ENCODE data around the gene PLEKHF1.
"Not testable (repeated sequence)": the region's sequence is repeated elsewhere in the genome, so short reads cannot be mapped to it uniquely, and the experiment has no call there.

PLEKHF1 gene, protein sequence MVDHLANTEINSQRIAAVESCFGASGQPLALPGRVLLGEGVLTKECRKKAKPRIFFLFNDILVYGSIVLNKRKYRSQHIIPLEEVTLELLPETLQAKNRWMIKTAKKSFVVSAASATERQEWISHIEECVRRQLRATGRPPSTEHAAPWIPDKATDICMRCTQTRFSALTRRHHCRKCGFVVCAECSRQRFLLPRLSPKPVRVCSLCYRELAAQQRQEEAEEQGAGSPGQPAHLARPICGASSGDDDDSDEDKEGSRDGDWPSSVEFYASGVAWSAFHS

DNA sequence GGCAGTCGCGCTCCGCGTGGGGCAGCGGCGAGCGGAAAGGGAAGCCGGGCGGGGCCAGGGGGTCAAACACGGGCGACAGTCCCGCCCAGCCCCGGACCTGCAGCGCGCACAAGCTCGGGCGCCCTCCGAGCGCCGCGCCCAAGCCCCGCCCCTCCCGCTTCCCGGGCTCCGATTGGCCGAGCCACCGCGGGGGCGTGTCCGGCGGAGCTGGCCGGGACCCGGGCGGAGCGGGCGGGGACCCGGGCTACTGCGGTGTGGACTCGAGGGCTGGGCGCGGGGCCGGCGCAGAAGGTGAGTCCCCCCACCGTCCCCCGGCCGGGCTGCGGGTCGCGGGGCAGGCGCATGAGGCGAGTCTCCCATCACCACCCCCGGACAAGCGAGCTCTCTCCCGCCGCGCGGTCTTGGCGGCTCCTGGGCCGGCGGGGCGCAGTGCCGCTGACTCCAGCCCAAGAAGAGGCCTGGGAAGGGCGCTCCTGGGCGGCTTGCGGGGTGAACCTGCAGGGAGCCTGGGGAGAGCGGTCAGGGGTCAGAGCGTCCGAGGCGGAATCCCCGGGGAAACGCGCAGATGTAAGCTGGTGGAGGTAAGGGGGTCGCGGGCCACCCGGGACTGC lies at the start of gene PLEKHF1:
Gene PLEKHF1, plus strand, starts transcription at position 247 of the 611 bp plus-strand sequence. CDS start 8,379 bp downstream, outside the sequence.
- peak; percentile 88 for DNase-seq
- in situ Hi-C loops (cut with MboI; ENCODE audit: low pct_unique_long_range_greater_than_20kb, low sequenced_read_pairs) = no loop called here

GRCh38 chr19:29615891-29616425 lies 49.3 kb upstream of the PLEKHF1 start:
- in situ Hi-C loops (cut with MboI; ENCODE audit: low pct_unique_long_range_greater_than_20kb, low sequenced_read_pairs) = loop anchor here (10.0 kb wide), 1 partner anchor 69 kb away; no protein-coding TSS in a partner anchor
- no peak for DNase-seq

DNA sequence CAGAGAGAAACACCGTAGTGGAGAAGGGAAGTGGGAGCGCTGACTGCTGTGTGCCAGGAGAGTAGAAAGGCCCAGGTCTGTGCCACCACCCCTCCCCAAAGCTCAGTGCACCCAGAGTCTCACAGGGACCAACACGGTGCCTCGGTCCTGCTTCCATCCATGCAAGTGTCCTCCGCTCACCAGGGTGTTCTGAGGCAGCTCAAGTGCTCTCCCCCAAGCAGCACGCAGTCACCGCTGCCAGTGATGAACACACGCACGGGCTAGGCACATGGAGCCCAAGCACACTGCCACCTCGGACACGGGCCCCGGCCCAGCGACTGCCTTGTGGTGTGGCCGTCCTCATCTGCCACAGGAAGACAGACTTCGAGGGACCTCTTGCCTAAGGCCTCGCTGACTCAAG lies 48.7 kb upstream of the PLEKHF1 start:
- in situ Hi-C loops (cut with MboI; ENCODE audit: low pct_unique_long_range_greater_than_20kb, low sequenced_read_pairs) = loop anchor here (10.0 kb wide), 1 partner anchor 68 kb away; no protein-coding TSS in a partner anchor
- DNase-seq = no peak

- in situ Hi-C loops (cut with MboI; ENCODE audit: low pct_unique_long_range_greater_than_20kb, low sequenced_read_pairs) = loop anchor here (10.0 kb wide), 1 partner anchor 67 kb away; no protein-coding TSS in a partner anchor
- no peak for DNase-seq
Measured at GRCh38 chr19:29617366-29618266, 47.6 kb upstream of the PLEKHF1 start.

DNA sequence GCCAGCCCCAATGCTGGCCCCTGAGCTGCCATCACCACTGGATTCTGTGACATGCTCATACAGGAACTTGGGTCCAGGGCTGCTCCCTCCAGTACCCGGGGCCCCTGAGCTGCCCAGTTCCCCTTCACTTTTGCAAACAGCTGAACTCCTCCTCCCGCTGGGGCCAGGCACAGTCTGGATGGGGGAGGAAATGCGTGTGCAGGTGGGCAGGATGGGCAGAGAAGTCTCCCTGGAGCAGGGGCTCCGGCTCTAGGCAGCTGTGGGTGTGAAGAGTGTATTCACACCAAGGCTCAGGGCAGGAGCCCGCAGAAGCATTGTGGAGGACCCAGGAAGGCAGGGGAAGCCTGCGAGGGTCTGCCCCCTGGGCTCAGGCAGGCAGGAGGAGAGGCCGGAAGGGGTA lies 46.8 kb upstream of the PLEKHF1 start:
- in situ Hi-C loops (cut with MboI; ENCODE audit: low pct_unique_long_range_greater_than_20kb, low sequenced_read_pairs) = loop anchor here (10.0 kb wide), 1 partner anchor 66 kb away; no protein-coding TSS in a partner anchor
- no peak for DNase-seq

DNA sequence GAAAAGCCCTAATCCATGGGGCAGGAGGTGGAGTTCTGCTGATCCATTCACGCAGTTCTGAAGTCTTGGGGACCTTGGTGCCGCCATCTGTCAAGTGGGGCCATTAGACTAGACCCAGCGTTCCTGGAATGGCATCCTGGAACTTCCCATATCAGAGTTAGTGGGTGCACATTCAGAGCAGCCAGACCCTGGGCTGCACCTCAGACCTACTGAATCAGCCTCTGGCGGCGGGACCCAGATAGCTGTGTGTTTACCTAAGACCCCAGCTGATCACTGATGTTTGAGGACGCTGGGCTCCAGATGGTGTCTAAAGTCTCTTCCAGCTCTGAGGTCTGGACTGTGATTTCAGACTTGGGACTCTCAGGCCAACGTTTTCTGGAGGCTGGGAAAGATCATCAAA lies 46.4 kb upstream of the PLEKHF1 start:
- in situ Hi-C loops (cut with MboI; ENCODE audit: low pct_unique_long_range_greater_than_20kb, low sequenced_read_pairs) = loop anchor here (10.0 kb wide), 1 partner anchor 66 kb away; no protein-coding TSS in a partner anchor
- DNase-seq = no peak

GRCh38 chr19:29620931-29621351 lies 44.3 kb upstream of the PLEKHF1 start:
- DNase-seq = no peak
- in situ Hi-C loops (cut with MboI; ENCODE audit: low pct_unique_long_range_greater_than_20kb, low sequenced_read_pairs) = no loop called here

DNA sequence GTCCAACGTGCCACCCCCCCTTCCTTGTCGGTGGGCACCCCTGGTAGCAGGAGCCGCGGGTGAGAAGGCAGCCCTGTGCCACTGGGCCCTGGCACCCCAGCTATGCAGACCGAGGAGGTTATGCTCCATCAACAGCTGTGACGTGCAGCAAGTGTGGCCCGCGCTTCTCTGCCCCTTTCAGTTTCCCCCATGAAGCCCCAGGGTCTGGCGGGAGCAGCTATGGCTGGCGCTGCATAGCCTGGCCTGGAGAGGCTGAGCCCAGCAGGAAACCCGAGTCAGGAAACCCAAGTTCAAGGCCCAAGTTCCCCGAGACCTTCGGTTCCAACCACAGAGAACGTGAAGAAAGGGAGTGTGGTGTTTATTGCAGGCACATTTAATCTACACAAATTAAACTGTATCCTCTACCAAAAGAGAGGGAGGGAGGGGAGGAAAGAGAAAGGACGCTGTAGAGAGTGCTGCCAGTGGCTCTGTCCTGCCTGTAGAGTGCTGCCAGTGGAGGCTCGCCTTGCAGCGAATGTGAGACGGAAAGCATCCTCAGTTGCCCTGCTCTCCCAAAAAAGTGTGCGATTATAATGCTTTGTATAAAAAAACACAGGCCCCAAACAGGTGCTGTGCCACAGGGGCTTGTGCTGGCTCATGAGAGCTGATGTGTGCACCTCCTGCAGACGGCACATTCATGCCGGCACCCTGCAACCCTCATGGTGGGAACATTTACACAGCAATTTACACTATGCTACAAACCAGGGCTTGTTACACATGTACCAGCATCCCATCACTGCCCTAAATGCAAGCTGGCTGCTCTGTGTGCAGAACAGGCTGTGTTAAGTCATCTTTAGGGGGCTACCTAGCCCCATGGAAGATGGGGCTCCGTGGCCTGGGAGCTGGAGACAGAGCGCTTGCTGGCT lies 42.8 kb upstream of the PLEKHF1 start:
- DNase-seq = peak; percentile 58
- in situ Hi-C loops (cut with MboI; ENCODE audit: low pct_unique_long_range_greater_than_20kb, low sequenced_read_pairs) = no loop called here

DNA sequence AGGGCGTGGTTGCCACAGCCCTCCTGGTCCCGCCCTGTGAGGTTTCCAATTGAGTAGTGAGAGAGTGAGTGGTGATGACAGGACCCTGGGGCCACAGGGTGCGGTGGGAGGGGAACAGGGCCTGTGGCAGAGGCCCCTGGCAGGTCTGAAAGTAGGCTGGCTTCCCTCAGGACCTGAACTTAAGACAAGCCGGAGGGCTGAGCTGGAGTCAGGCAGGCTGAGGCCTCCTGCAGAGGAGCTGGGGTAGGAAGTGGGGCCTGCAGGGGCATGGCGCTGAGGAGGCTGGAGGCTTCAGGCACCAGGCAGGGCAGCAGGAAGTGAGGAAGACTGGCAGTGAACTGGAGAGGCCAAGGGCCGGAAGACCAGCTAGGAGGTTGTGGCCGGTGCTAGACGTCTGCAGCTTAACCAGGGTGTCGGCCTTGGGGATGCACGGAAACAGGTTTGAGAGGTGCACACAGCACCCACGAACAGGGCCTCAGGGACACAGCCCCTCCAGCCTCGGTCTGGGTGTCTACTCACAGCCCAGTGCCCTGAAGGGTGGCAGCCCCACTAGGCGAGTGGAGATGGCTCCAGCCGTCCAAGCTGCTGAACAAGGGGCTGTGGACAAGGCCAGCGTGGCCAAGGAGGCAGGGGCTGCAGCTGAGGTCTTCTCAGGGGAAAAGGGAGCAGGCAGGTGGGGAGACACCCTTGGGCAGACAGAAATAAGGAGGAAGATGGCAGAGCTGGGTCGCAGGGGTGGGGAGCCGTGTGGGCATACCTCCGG lies 41.4 kb upstream of the PLEKHF1 start:
- DNase-seq = no peak
- in situ Hi-C loops (cut with MboI; ENCODE audit: low pct_unique_long_range_greater_than_20kb, low sequenced_read_pairs) = no loop called here

DNA sequence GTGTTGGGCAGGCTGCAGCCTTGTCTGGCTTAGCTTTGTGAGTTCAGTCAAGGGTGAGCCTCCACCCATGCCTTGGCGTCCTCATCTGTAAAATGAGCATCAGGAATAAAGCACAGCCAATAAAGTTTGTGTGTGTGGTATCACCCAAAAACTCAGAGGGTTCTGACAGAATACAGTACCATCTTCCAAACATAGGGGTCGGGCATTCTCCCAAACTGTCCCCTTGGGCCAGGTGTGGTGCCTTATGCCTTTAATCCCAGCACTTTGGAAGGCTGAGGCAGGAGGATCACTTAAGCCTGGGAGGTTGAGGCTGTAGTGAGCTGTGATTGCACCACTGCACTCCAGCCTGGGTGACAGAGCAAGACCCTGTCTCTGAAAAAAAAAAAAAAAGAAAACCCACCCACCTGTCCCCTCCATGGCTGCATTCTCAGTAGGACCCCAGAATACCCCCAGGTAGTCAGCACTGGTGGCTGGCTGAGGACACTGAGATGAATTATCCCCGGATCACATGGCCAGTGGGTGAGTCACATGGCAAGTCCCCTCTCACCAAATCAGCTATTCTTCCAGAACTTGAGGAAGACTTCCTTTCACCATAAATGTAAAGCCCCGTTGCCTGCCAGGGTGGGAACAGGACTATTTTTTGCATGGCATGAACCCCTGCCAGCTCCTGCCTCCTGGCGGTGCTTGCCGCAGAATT lies 40.6 kb upstream of the PLEKHF1 start:
- DNase-seq = no peak
- in situ Hi-C loops (cut with MboI; ENCODE audit: low pct_unique_long_range_greater_than_20kb, low sequenced_read_pairs) = no loop called here

GRCh38 chr19:29625186-29625651 lies 40.0 kb upstream of the PLEKHF1 start:
- no peak for DNase-seq
- in situ Hi-C loops (cut with MboI; ENCODE audit: low pct_unique_long_range_greater_than_20kb, low sequenced_read_pairs) = no loop called here

- in situ Hi-C loops (cut with MboI; ENCODE audit: low pct_unique_long_range_greater_than_20kb, low sequenced_read_pairs) = no loop called here
- DNase-seq = no peak
Measured at GRCh38 chr19:29626386-29626785, 38.9 kb upstream of the PLEKHF1 start.

GRCh38 chr19:29626832-29627231 lies 38.4 kb upstream of the PLEKHF1 start:
- in situ Hi-C loops (cut with MboI; ENCODE audit: low pct_unique_long_range_greater_than_20kb, low sequenced_read_pairs); DNase-seq: not testable (repeated sequence)

DNA sequence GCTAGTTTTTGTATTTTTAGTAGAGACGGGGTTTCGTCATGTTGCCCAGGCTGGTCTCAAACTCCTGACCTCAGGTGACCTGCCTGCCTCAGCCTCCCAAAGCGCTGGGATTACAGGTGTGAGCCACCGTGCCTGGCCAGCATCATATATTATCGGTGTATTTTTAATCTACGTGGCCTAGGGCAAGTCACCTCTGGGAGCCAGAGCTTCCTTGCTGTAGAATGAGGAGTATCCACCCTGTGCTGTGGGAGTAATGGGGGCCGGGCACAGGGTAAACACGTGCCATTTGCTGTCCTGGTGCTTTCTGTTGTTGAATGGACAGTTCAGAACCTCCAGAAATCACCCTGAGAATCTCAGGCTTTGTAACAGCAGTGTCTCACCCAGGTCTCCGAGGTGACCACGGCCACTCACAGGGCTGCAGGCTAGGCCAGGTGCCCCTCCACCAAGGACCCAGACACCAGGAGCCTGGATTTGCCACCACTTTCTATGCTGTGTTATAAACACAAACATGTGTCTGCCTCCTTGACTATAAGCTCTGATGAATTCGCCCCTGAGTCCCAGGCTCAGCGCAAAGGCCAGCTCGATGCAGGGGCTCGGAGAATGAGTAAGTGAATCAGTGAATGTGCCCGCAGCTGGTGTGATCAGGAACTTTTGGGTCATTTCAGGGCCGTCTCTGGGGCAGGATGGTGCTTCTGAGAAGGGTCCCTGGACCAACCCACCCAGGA lies 36.4 kb upstream of the PLEKHF1 start:
- DNase-seq = no peak
- in situ Hi-C loops (cut with MboI; ENCODE audit: low pct_unique_long_range_greater_than_20kb, low sequenced_read_pairs) = no loop called here

- no peak for DNase-seq
Measured at GRCh38 chr19:29629836-29630534, 35.3 kb upstream of the PLEKHF1 start.

GRCh38 chr19:29630655-29631054 lies 34.6 kb upstream of the PLEKHF1 start:
- in situ Hi-C loops (cut with MboI; ENCODE audit: low pct_unique_long_range_greater_than_20kb, low sequenced_read_pairs) = no loop called here
- DNase-seq = no peak

More at GRCh38 chr19:29629836-29630534, 35.3 kb upstream of the PLEKHF1 start:
- in situ Hi-C loops (cut with MboI; ENCODE audit: low pct_unique_long_range_greater_than_20kb, low sequenced_read_pairs) = no loop called here
